ENCODE measurements around the gene TNNT1.

DNA sequence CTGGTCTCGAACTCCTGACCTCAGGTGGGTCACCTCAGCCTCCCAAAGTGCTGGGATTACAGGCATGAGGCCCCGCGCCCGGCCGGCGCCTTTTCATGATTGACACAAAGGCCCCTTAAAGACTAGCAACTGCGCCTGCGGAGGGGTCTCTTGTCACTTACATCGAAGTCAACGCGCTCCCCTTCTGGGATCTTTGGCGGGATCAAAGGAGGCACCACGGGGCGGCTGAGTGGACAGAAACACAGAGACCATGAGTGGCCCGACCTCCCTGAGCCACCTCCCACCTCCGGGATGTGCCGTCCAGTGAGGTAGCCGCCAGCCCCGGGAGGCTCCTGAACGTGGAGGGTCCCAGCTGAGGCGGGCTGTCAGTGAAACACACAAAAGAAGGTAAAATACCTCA is 7.3 kb downstream of the TNNT1 start:
- no peak for TF ChIP-seq CTCF (IDR thresholded peaks at IDR 0.05)
- TF ChIP-seq POLR2AphosphoS5 (IDR thresholded peaks at IDR 0.05), result no peak

All from upper lobe of left lung (tissue), 4 donors.